ENCODE data around the gene RBBP8NL.

RBBP8NL gene

GRCh38 chr20:62461834-62462233 lies 34.5 kb upstream of the RBBP8NL start:
- no peak for DNase-seq (ENCODE audit: low spot score)
- in situ Hi-C loops (cut with MboI; ENCODE audit: low pct_unique_long_range_greater_than_20kb, low sequenced_read_pairs, unreplicated experiment) = no loop called here
- TF ChIP-seq, protein P1, sequence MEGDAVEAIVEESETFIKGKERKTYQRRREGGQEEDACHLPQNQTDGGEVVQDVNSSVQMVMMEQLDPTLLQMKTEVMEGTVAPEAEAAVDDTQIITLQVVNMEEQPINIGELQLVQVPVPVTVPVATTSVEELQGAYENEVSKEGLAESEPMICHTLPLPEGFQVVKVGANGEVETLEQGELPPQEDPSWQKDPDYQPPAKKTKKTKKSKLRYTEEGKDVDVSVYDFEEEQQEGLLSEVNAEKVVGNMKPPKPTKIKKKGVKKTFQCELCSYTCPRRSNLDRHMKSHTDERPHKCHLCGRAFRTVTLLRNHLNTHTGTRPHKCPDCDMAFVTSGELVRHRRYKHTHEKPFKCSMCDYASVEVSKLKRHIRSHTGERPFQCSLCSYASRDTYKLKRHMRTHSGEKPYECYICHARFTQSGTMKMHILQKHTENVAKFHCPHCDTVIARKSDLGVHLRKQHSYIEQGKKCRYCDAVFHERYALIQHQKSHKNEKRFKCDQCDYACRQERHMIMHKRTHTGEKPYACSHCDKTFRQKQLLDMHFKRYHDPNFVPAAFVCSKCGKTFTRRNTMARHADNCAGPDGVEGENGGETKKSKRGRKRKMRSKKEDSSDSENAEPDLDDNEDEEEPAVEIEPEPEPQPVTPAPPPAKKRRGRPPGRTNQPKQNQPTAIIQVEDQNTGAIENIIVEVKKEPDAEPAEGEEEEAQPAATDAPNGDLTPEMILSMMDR (IDR thresholded peaks at IDR 0.05; ENCODE audit: extremely low read depth, insufficient read depth, missing control alignments) = no peak

DNA sequence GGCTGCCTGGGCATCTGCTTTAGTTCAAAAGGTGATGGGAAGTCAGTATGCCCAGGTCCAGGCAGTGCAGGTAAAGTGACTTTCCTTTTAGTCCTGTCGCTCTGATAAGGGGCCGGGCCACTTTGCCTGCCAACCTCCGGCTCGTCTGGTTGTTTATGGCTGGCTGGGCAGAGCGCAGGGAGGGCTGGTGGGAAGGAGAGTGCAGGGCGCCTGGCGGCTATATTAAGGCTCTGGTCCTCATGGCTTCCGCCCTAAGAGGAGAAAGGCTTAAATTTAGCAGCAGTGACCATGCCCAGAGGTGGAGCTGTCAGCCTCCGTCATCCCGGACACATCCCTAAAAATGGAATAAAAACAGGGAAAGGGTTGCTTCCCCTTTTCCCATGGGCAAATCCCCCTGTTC lies 33.8 kb upstream of the RBBP8NL start:
- in situ Hi-C loops (cut with MboI; ENCODE audit: low pct_unique_long_range_greater_than_20kb, low sequenced_read_pairs, unreplicated experiment) = no loop called here
- no peak for DNase-seq (ENCODE audit: low spot score)
- TF ChIP-seq, protein P1 (IDR thresholded peaks at IDR 0.05; ENCODE audit: extremely low read depth, insufficient read depth, missing control alignments) = no peak

- no peak for DNase-seq (ENCODE audit: low spot score)
- in situ Hi-C loops (cut with MboI; ENCODE audit: low pct_unique_long_range_greater_than_20kb, low sequenced_read_pairs, unreplicated experiment) = no loop called here
- TF ChIP-seq, protein P1 (IDR thresholded peaks at IDR 0.05; ENCODE audit: extremely low read depth, insufficient read depth, missing control alignments) = no peak
These were observed 33.3 kb upstream of the RBBP8NL start for GRCh38 chr20:62460678-62461077.

GRCh38 chr20:62459488-62459887 lies 32.1 kb upstream of the RBBP8NL start:
- DNase-seq (ENCODE audit: low spot score) = no peak
- in situ Hi-C loops (cut with MboI; ENCODE audit: low pct_unique_long_range_greater_than_20kb, low sequenced_read_pairs, unreplicated experiment) = no loop called here
- TF ChIP-seq, protein P1 (IDR thresholded peaks at IDR 0.05; ENCODE audit: extremely low read depth, insufficient read depth, missing control alignments) = no peak

- in situ Hi-C loops (cut with MboI; ENCODE audit: low pct_unique_long_range_greater_than_20kb, low sequenced_read_pairs, unreplicated experiment) = no loop called here
- DNase-seq (ENCODE audit: low spot score) = no peak
- TF ChIP-seq, protein P1 (IDR thresholded peaks at IDR 0.05; ENCODE audit: extremely low read depth, insufficient read depth, missing control alignments) = no peak
These were observed 31.2 kb upstream of the RBBP8NL start for GRCh38 chr20:62458275-62459251.

- in situ Hi-C loops (cut with MboI; ENCODE audit: low pct_unique_long_range_greater_than_20kb, low sequenced_read_pairs, unreplicated experiment) = no loop called here
- TF ChIP-seq, protein P1 (IDR thresholded peaks at IDR 0.05; ENCODE audit: extremely low read depth, insufficient read depth, missing control alignments) = no peak
- DNase-seq (ENCODE audit: low spot score) = no peak
These were observed 30.5 kb upstream of the RBBP8NL start for GRCh38 chr20:62457831-62458230.
